Measurements from ENCODE around the gene NFASC. TPM values are rescaled to one million over a fixed set of nuclear protein-coding genes. Genes with fewer than 3 reads are reported as not detected.
A peak's percentile ranks its signal among the peaks of the same experiment; 100 is the strongest.

Gene NFASC
- total RNA-seq, 4 donors from 2014 or later, result 12.7 to 41.7 (median 19.2) TPM

GRCh38 chr1:205067031-205067430 lies 196.4 kb downstream of the NFASC start:
- H3K27ac ChIP-seq, result no peak overlapping the region
- H3K27me3 ChIP-seq, result no peaks in the 10 kb centered on the region
- TF ChIP-seq POLR2A (IDR thresholded peaks at IDR 0.05), result no peak
- WGBS, result 92% methylated on average over 6 of the region's 6 CpGs
- H3K4me1 ChIP-seq, result no peaks in the 10 kb centered on the region
- peak; percentile 50 to 59 for DNase-seq (ENCODE audit: low spot score in 2 of 2)
- no peaks in the 10 kb centered on the region for H3K36me3 ChIP-seq
- no peaks in the 10 kb centered on the region for H3K9me3 ChIP-seq
- no peak overlapping the region for H3K4me3 ChIP-seq

- 74% methylated on average over 4 of the region's 4 CpGs for WGBS
Observed at GRCh38 chr1:205068001-205068400, 197.3 kb downstream of the NFASC start.

GRCh38 chr1:205068457-205069040 lies 197.9 kb downstream of the NFASC start:
- WGBS, result 11% methylated on average over 2 of the region's 2 CpGs
- H3K27me3 ChIP-seq, result no peaks in the 10 kb centered on the region
- no peaks in the 10 kb centered on the region for H3K9me3 ChIP-seq
- H3K36me3 ChIP-seq, result no peaks in the 10 kb centered on the region
- H3K27ac ChIP-seq, result no peak overlapping the region
- no peak overlapping the region for H3K4me3 ChIP-seq
- TF ChIP-seq EP300 (IDR thresholded peaks at IDR 0.05) (no peak), POLR2A (IDR thresholded peaks at IDR 0.05) (no peak), POLR2AphosphoS5 (IDR thresholded peaks at IDR 0.05) (no peak), CTCF (IDR thresholded peaks at IDR 0.05) (no peak)
- DNase-seq (ENCODE audit: low spot score in 2 of 2), result no peak
- H3K4me1 ChIP-seq, result peaks cover 6% of the 10 kb centered on the region

More at GRCh38 chr1:205068001-205068400, 197.3 kb downstream of the NFASC start:
- peaks cover 1% of the 10 kb centered on the region for H3K4me1 ChIP-seq
- TF ChIP-seq POLR2AphosphoS5 (IDR thresholded peaks at IDR 0.05) (no peak), CTCF (IDR thresholded peaks at IDR 0.05) (no peak), EP300 (IDR thresholded peaks at IDR 0.05) (no peak), POLR2A (IDR thresholded peaks at IDR 0.05) (no peak)
- no peak overlapping the region for H3K27ac ChIP-seq
- no peak overlapping the region for H3K4me3 ChIP-seq
- DNase-seq (ENCODE audit: low spot score in 2 of 2), result peak in 1 of 2 donors; percentile 8
- H3K9me3 ChIP-seq, result no peaks in the 10 kb centered on the region
- H3K36me3 ChIP-seq, result no peaks in the 10 kb centered on the region
- H3K27me3 ChIP-seq, result no peaks in the 10 kb centered on the region

- Histone ChIP-seq H3K4me3 (no peak overlapping the region), H3K27me3 (no peaks in the 10 kb centered on the region), H3K9me3 (no peaks in the 10 kb centered on the region), H3K4me1 (peaks cover 13% of the 10 kb centered on the region), H3K36me3 (no peaks in the 10 kb centered on the region), H3K27ac (no peak overlapping the region)
- TF ChIP-seq POLR2AphosphoS5 (IDR thresholded peaks at IDR 0.05) (no peak), CTCF (IDR thresholded peaks at IDR 0.05) (no peak), EP300 (IDR thresholded peaks at IDR 0.05) (no peak), POLR2A (IDR thresholded peaks at IDR 0.05) (no peak)
- 85% methylated on average over 26 of the region's 42 CpGs for WGBS
- DNase-seq (ENCODE audit: low spot score in 2 of 2), result peak; percentile 63 to 78
Observed at GRCh38 chr1:205069371-205070125, 198.9 kb downstream of the NFASC start.

- Histone ChIP-seq H3K27me3 (no peaks in the 10 kb centered on the region), H3K4me3 (no peak overlapping the region), H3K36me3 (no peaks in the 10 kb centered on the region), H3K27ac (no peak overlapping the region), H3K4me1 (peaks cover 13% of the 10 kb centered on the region), H3K9me3 (no peaks in the 10 kb centered on the region)
- 100% methylated on average over 2 of the region's 2 CpGs for WGBS
- DNase-seq (ENCODE audit: low spot score in 2 of 2), result no peak
- TF ChIP-seq POLR2A (IDR thresholded peaks at IDR 0.05), result no peak
- TF ChIP-seq CTCF (IDR thresholded peaks at IDR 0.05), result no peak
- TF ChIP-seq POLR2AphosphoS5 (IDR thresholded peaks at IDR 0.05), result no peak
- no peak for TF ChIP-seq EP300 (IDR thresholded peaks at IDR 0.05)
Observed at GRCh38 chr1:205071028-205071409, 200.4 kb downstream of the NFASC start.

Data from suprapubic skin (tissue), 4 donors.